SK-N-SH treated with all-trans-retinoic acid at 6 μM for 48 hours (cell line): Measurements from ENCODE around the gene SEC23IP.

Source experiments
- ATAC-seq: fragments of 200-7000 bp; cut with Tn5 transposase; 3 replicates; pipeline ENCODE4 v1.9.1; 2020; ENCODE audit warnings: mild to moderate bottlenecking, moderate library complexity
- BACH2 ChIP-seq: fragments of 250-450 bp; sonication (Bioruptor Pico); IDR thresholded peaks from 2 replicates; pipeline ENCODE4 v1.9.0; 2021; ENCODE audit warnings: mild to moderate bottlenecking, borderline replicate concordance
- CSDC2 ChIP-seq: fragments of 250-450 bp; sonication (Bioruptor Pico); IDR thresholded peaks from 2 replicates; pipeline ENCODE4 v1.5.0; 2020; ENCODE audit warnings: mild to moderate bottlenecking, moderate library complexity
- ESRRG ChIP-seq: fragments of 250-450 bp; sonication (Bioruptor Pico); IDR thresholded peaks from 2 replicates; pipeline ENCODE4 v1.6.1; 2021; ENCODE audit warnings: mild to moderate bottlenecking
- GLIS3 ChIP-seq: fragments of 250-450 bp; sonication (Bioruptor Pico); IDR thresholded peaks from 2 replicates; pipeline ENCODE4 v1.5.0; 2020; ENCODE audit warnings: mild to moderate bottlenecking, moderate library complexity
- ISL1 ChIP-seq: fragments of 250-450 bp; sonication (Bioruptor Pico); IDR thresholded peaks from 2 replicates; pipeline ENCODE4 v2.1.2; 2022; ENCODE audit warnings: mild to moderate bottlenecking, moderate library complexity
- OSR1 ChIP-seq: fragments of 250-450 bp; sonication (Bioruptor Pico); IDR thresholded peaks from 2 replicates; pipeline ENCODE4 v1.8.0; 2022; ENCODE audit warnings: moderate library complexity, mild to moderate bottlenecking, inconsistent platforms
- PPARA ChIP-seq: fragments of 250-450 bp; sonication (Bioruptor Pico); IDR thresholded peaks from 2 replicates; pipeline ENCODE4 v1.5.0; 2020; ENCODE audit warnings: mild to moderate bottlenecking, borderline replicate concordance
- RARB ChIP-seq: fragments of 250-450 bp; sonication (Bioruptor Pico); IDR thresholded peaks from 2 replicates; pipeline ENCODE4 v1.8.0; 2021; ENCODE audit warnings: mild to moderate bottlenecking, moderate library complexity
- SNAI2 ChIP-seq: fragments of 250-450 bp; sonication (Bioruptor Pico); IDR thresholded peaks from 2 replicates; pipeline ENCODE4 v1.5.0; 2020; ENCODE audit warnings: mild to moderate bottlenecking, moderate library complexity
- TOX ChIP-seq: fragments of 250-450 bp; sonication (Bioruptor Pico); IDR thresholded peaks from 2 replicates; pipeline ENCODE4 v1.8.0; 2021; ENCODE audit warnings: mild to moderate bottlenecking, moderate library complexity, borderline replicate concordance
- ZC3H10 ChIP-seq: fragments of 250-450 bp; sonication (Bioruptor Pico); IDR thresholded peaks from 2 replicates; pipeline ENCODE4 v1.5.1; 2021; ENCODE audit warnings: mild to moderate bottlenecking, moderate library complexity
- ZFP3 ChIP-seq: fragments of 250-450 bp; sonication (Bioruptor Pico); IDR thresholded peaks from 2 replicates; pipeline ENCODE4 v1.5.0; 2020; ENCODE audit warnings: mild to moderate bottlenecking, moderate library complexity
- ZFP30 ChIP-seq: fragments of 450-650 bp; formaldehyde crosslinking; IDR thresholded peaks from 2 replicates; pipeline ENCODE4 v1.5.0; 2022; ENCODE audit warnings: mild to moderate bottlenecking, moderate library complexity
- ZNF565 ChIP-seq: fragments of 450-650 bp; formaldehyde crosslinking; conservative IDR thresholded peaks from 2 replicates; pipeline ENCODE4 v1.5.0; 2020; ENCODE audit warnings: low read depth, mild to moderate bottlenecking, moderate library complexity
- ZNF70 ChIP-seq: fragments of 450-650 bp; formaldehyde crosslinking; IDR thresholded peaks from 2 replicates; pipeline ENCODE4 v1.5.0; 2020; ENCODE audit warnings: mild to moderate bottlenecking, moderate library complexity
- ZNF8 ChIP-seq: fragments of 450-650 bp; formaldehyde crosslinking; IDR thresholded peaks from 2 replicates; pipeline ENCODE4 v1.5.0; 2020; ENCODE audit warnings: mild to moderate bottlenecking, moderate library complexity
- TF ChIP-seq, protein P1 (sequence below): fragments of 250-450 bp; sonication (Bioruptor Pico); IDR thresholded peaks from 2 replicates; pipeline ENCODE4 v1.5.1; 2021; ENCODE audit warnings: mild to moderate bottlenecking, moderate library complexity
- TF ChIP-seq, protein P2 (sequence below): fragments of 250-450 bp; sonication (Bioruptor Pico); IDR thresholded peaks from 2 replicates; pipeline ENCODE4 v1.5.1; 2020; ENCODE audit warnings: low read depth, mild to moderate bottlenecking, moderate library complexity
- TF ChIP-seq, protein P3 (sequence below): fragments of 250-450 bp; sonication (Bioruptor Pico); IDR thresholded peaks from 2 replicates; pipeline ENCODE4 v1.8.0; 2020; ENCODE audit warnings: mild to moderate bottlenecking, moderate library complexity, borderline replicate concordance
- TF ChIP-seq, protein P4 (sequence below): fragments of 250-450 bp; sonication (Bioruptor Pico); IDR thresholded peaks from 2 replicates; pipeline ENCODE4 v1.8.0; 2021; ENCODE audit warnings: low read depth, mild to moderate bottlenecking, moderate library complexity, borderline replicate concordance

Gene SEC23IP

DNA sequence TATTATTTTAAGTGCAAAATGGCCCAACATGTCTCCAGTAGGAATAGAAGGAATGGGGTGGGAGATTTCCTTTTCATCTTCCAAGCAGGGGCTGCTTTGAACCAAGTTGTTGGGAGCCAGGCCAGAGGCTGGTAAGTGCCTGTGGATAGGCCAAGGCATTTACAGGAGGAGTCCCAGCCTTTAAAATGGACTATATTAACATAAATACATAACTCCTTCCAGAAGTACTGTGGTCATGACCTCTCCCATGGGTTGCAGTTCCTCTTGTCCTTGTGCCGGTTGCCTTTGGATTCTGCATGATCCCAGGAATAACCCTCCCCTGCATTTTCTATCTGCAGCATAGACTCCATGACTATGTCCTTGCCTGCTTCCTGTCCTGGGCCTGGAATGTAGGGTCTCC lies 95.8 kb downstream of the SEC23IP start:
- TF ChIP-seq ZC3H10 (CRISPR knock-in tag) (no peak), TOX (no peak), ZNF8 (CRISPR knock-in tag) (no peak), ZNF565 (CRISPR knock-in tag) (no peak), CSDC2 (CRISPR knock-in tag) (no peak), RARB (CRISPR knock-in tag) (no peak), SNAI2 (CRISPR knock-in tag) (no peak), OSR1 (CRISPR knock-in tag) (no peak), BACH2 (CRISPR knock-in tag) (no peak), ZFP3 (CRISPR knock-in tag) (no peak), ISL1 (no peak)
- TF ChIP-seq, protein P1, sequence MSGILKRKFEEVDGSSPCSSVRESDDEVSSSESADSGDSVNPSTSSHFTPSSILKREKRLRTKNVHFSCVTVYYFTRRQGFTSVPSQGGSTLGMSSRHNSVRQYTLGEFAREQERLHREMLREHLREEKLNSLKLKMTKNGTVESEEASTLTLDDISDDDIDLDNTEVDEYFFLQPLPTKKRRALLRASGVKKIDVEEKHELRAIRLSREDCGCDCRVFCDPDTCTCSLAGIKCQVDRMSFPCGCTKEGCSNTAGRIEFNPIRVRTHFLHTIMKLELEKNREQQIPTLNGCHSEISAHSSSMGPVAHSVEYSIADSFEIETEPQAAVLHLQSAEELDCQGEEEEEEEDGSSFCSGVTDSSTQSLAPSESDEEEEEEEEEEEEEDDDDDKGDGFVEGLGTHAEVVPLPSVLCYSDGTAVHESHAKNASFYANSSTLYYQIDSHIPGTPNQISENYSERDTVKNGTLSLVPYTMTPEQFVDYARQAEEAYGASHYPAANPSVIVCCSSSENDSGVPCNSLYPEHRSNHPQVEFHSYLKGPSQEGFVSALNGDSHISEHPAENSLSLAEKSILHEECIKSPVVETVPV (CRISPR knock-in tag) = no peak
- TF ChIP-seq, protein P2, sequence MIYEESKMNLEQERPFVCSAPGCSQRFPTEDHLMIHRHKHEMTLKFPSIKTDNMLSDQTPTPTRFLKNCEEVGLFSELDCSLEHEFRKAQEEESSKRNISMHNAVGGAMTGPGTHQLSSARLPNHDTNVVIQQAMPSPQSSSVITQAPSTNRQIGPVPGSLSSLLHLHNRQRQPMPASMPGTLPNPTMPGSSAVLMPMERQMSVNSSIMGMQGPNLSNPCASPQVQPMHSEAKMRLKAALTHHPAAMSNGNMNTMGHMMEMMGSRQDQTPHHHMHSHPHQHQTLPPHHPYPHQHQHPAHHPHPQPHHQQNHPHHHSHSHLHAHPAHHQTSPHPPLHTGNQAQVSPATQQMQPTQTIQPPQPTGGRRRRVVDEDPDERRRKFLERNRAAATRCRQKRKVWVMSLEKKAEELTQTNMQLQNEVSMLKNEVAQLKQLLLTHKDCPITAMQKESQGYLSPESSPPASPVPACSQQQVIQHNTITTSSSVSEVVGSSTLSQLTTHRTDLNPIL (CRISPR knock-in tag) = no peak
- no peak for ATAC-seq

DNA sequence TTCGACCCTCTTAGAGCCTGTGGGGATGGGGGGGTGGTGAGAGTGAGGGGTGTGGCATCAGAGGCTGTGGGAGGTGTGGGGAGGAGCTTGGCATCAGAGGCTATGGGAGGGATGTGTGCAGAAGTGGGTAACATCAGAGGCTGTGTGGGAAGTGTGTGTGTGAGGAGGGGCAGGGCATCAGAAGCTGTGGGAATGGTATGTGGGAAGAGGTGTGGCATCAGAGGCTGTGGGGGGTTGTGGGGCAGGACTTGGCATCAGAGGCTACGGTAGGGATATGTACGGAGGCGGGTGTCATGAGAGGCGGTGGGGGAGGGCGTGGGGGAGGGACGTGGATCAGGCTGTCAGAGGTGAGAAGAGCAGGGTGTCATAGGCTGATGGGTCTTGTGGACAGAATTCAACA lies 97.4 kb downstream of the SEC23IP start:
- TF ChIP-seq, protein P3, sequence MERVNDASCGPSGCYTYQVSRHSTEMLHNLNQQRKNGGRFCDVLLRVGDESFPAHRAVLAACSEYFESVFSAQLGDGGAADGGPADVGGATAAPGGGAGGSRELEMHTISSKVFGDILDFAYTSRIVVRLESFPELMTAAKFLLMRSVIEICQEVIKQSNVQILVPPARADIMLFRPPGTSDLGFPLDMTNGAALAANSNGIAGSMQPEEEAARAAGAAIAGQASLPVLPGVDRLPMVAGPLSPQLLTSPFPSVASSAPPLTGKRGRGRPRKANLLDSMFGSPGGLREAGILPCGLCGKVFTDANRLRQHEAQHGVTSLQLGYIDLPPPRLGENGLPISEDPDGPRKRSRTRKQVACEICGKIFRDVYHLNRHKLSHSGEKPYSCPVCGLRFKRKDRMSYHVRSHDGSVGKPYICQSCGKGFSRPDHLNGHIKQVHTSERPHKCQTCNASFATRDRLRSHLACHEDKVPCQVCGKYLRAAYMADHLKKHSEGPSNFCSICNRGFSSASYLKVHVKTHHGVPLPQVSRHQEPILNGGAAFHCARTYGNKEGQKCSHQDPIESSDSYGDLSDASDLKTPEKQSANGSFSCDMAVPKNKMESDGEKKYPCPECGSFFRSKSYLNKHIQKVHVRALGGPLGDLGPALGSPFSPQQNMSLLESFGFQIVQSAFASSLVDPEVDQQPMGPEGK (CRISPR knock-in tag) = no peak
- TF ChIP-seq CSDC2 (CRISPR knock-in tag) = no peak
- no peak for TF ChIP-seq ZFP30
- no peak for ATAC-seq

DNA sequence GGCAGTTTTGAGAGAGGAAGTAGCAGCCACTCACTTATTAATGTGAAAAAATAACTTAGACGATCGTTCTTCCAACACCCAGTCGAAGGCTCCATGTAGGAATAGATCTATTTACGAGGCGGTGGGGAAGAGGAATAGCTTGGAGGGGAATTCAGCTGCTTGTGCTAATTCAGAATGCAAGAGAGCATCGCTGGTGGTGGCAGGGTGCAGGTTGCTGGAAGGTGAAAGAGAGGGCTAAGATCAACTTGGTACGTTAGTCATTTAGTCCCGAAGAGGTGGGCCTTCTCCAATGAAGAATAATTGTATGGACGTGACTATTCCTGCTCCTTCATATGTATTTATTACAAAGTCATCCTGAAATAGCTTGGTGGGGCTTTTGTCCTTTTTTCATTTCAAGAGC lies 98.5 kb downstream of the SEC23IP start:
- TF ChIP-seq PPARA = no peak
- no peak for ATAC-seq

DNA sequence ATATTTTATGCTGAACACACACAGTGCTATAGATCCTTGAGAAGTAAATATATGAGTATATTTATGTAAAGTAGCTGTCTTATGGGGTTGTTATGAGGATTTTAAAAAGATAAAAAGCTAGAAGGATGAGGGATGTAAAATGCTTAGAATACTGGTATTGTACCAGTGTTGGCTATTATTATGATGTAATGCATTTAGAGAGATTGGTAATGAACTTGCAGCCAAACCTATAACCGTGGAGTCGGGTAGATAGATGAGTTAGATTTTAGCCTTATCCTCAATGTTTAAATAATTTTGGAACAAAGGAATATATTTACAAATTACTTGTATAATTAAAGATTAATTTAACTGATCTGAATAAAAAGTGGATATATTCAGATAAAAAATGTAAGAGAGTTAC lies 99.3 kb downstream of the SEC23IP start:
- no peak for ATAC-seq
- no peak for TF ChIP-seq ZC3H10 (CRISPR knock-in tag)
- no peak for TF ChIP-seq ISL1
- TF ChIP-seq, protein P3 (CRISPR knock-in tag) = no peak
- TF ChIP-seq OSR1 (CRISPR knock-in tag) = no peak
- TF ChIP-seq ZNF565 (CRISPR knock-in tag) = no peak
- TF ChIP-seq GLIS3 (CRISPR knock-in tag) = no peak
- no peak for TF ChIP-seq ESRRG (CRISPR knock-in tag)
- TF ChIP-seq ZFP30 = no peak
- TF ChIP-seq, protein P2 (CRISPR knock-in tag) = no peak
- no peak for TF ChIP-seq ZNF70
- no peak for TF ChIP-seq ZNF8 (CRISPR knock-in tag)
- TF ChIP-seq, protein P4, sequence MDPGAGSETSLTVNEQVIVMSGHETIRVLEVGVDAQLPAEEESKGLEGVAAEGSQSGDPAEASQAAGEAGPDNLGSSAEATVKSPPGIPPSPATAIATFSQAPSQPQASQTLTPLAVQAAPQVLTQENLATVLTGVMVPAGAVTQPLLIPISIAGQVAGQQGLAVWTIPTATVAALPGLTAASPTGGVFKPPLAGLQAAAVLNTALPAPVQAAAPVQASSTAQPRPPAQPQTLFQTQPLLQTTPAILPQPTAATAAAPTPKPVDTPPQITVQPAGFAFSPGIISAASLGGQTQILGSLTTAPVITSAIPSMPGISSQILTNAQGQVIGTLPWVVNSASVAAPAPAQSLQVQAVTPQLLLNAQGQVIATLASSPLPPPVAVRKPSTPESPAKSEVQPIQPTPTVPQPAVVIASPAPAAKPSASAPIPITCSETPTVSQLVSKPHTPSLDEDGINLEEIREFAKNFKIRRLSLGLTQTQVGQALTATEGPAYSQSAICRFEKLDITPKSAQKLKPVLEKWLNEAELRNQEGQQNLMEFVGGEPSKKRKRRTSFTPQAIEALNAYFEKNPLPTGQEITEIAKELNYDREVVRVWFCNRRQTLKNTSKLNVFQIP (CRISPR knock-in tag) = no peak
- TF ChIP-seq RARB (CRISPR knock-in tag) = no peak
